Loucy (cell line): ENCODE measurements around the gene MAGEF1.

Experiments
- H2AFZ ChIP-seq: fragments of 200-600 bp; sonication (generic); 2 replicates; pipeline ENCODE4 v1.6.0; 2016; ENCODE audit warnings: antibody characterized with exemption, mild to moderate bottlenecking, low read length, moderate library complexity
- H3F3A ChIP-seq: fragments of 200-600 bp; 2 replicates; pipeline ENCODE4 v1.6.0; 2016; ENCODE audit warnings: antibody characterized with exemption, low read depth, mild to moderate bottlenecking
- H3K27me3 ChIP-seq: fragments of 200-600 bp; sonication (generic); 2 replicates; pipeline ENCODE4 v1.6.1; 2014; ENCODE audit warnings: low read length, mild to moderate bottlenecking; ENCODE audit not compliant: insufficient read depth, poor library complexity, severe bottlenecking
- H3K36me3 ChIP-seq: fragments of 200-600 bp; sonication (generic); 2 replicates; pipeline ENCODE4 v1.6.1; 2016; ENCODE audit warnings: low read length; ENCODE audit not compliant: insufficient read depth
- H3K4me1 ChIP-seq: fragments of 200-600 bp; sonication (generic); 2 replicates; pipeline ENCODE4 v1.5.1; 2014; ENCODE audit warnings: low read length, mild to moderate bottlenecking; ENCODE audit not compliant: insufficient read depth, poor library complexity, severe bottlenecking
- H3K4me2 ChIP-seq: fragments of 200-600 bp; sonication (generic); 2 replicates; pipeline ENCODE4 v1.6.0; 2014; ENCODE audit warnings: antibody characterized with exemption, low read length, low read depth, mild to moderate bottlenecking; ENCODE audit not compliant: poor library complexity, severe bottlenecking
- H3K4me3 ChIP-seq: fragments of 200-600 bp; sonication (generic); 2 replicates; pipeline ENCODE4 v1.5.1; 2014; ENCODE audit warnings: low read length, mild to moderate bottlenecking, mixed read lengths; ENCODE audit not compliant: poor library complexity, severe bottlenecking
- H3K79me2 ChIP-seq: fragments of 200-600 bp; sonication (generic); 2 replicates; pipeline ENCODE4 v1.6.1; 2014; ENCODE audit warnings: low read length; ENCODE audit not compliant: insufficient read depth
- H3K9ac ChIP-seq: fragments of 200-600 bp; sonication (generic); 2 replicates; pipeline ENCODE4 v1.6.0; 2014; ENCODE audit warnings: mild to moderate bottlenecking, low read depth, low read length, moderate library complexity; ENCODE audit not compliant: poor library complexity, severe bottlenecking
- H3K9me2 ChIP-seq: fragments of 200-600 bp; sonication (generic); replicated peaks from 2 replicates; pipeline ENCODE4 v1.6.1; 2016; ENCODE audit warnings: low read depth, low read length, mixed read lengths
- H3K9me3 ChIP-seq: fragments of 200-600 bp; sonication (generic); 2 replicates; pipeline ENCODE4 v1.6.1; 2014; ENCODE audit warnings: mild to moderate bottlenecking, antibody characterized with exemption, low read length, low read depth; ENCODE audit not compliant: insufficient read depth
- H4K20me1 ChIP-seq: fragments of 200-600 bp; sonication (generic); 2 replicates; pipeline ENCODE4 v1.6.0; 2014; ENCODE audit warnings: antibody characterized with exemption, low read length, mild to moderate bottlenecking; ENCODE audit not compliant: insufficient read depth, poor library complexity, severe bottlenecking
- EZH2phosphoT487 ChIP-seq: fragments of 200-600 bp; IDR thresholded peaks from 2 replicates; pipeline ENCODE4 v1.6.1; 2018; ENCODE audit warnings: antibody characterized with exemption, mild to moderate bottlenecking, moderate library complexity, borderline replicate concordance
- TF ChIP-seq, protein P1 (sequence below): fragments of 200-600 bp; sonication (generic); conservative IDR thresholded peaks from 2 replicates; pipeline ENCODE4 v1.5.1; 2014; ENCODE audit warnings: mild to moderate bottlenecking, antibody characterized with exemption, low read length

The MAGEF1 gene

DNA sequence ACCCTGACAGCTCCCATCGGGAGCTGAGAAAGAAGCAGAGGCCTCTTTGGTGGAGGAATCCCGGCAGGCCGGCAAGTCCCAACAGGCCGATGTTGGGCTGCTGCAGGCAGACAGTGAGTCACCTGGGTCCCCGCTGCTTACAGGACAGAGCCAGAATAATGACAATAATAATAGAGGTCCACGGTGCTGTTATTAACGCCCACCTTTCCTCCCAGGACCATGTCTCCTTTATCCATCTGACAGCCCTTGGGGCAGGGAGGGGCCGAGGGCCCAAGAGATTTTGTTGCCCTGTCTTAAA lies 29.3 kb upstream of the MAGEF1 start:
- no peaks in the 10 kb centered on the region for H3K79me2 ChIP-seq
- H3K9me3 ChIP-seq, result no peaks in the 10 kb centered on the region
- no peaks in the 10 kb centered on the region for H4K20me1 ChIP-seq
- no peak overlapping the region for H2AFZ ChIP-seq
- H3K4me1 ChIP-seq, result no peaks in the 10 kb centered on the region
- H3K36me3 ChIP-seq, result no peaks in the 10 kb centered on the region
- no peak overlapping the region for H3K4me2 ChIP-seq
- no peaks in the 10 kb centered on the region for H3K27me3 ChIP-seq
- H3K9ac ChIP-seq, result no peak overlapping the region
- H3K9me2 ChIP-seq, result no peaks in the 10 kb centered on the region
- TF ChIP-seq, protein P1, sequence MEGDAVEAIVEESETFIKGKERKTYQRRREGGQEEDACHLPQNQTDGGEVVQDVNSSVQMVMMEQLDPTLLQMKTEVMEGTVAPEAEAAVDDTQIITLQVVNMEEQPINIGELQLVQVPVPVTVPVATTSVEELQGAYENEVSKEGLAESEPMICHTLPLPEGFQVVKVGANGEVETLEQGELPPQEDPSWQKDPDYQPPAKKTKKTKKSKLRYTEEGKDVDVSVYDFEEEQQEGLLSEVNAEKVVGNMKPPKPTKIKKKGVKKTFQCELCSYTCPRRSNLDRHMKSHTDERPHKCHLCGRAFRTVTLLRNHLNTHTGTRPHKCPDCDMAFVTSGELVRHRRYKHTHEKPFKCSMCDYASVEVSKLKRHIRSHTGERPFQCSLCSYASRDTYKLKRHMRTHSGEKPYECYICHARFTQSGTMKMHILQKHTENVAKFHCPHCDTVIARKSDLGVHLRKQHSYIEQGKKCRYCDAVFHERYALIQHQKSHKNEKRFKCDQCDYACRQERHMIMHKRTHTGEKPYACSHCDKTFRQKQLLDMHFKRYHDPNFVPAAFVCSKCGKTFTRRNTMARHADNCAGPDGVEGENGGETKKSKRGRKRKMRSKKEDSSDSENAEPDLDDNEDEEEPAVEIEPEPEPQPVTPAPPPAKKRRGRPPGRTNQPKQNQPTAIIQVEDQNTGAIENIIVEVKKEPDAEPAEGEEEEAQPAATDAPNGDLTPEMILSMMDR, result no peak
- no peak for TF ChIP-seq EZH2phosphoT487
- H3F3A ChIP-seq, result no peaks in the 10 kb centered on the region
- H3K4me3 ChIP-seq, result no peak overlapping the region

DNA sequence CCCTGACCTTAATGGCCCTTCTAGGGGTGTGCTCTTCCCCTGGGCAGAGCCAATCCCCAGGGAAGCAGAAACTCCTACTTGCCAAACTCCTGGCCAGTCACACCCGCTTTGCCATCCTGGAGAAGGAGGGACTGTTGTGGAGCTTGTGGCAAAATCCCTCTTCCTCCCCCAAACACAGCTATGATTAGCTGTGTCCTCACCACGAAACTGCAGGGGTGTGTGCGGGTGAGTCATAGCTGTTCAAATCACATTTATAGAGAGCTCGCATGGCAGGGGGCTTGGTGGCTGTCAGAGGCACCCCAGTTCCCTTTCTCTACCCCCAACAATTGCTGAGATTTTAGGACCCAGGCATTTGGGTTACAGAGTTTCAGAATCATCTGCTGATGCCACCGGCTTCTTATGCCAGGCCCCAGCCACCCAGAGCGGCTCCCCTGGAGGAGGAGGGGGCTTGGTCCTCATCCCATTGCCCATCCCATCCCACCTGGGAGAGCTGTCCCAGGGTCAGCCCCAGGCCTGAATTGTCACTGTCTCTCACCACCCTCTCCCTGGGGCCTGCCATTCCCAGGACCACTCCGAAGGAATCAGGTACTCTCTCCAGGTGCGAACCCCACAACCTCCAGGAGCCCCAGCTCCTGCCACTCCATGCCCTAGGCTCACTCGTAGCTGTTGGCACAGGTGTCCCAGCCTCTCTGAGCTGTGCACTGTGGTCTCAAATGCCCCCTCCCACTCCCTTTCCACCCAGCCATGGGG lies 28.8 kb upstream of the MAGEF1 start:
- Histone ChIP-seq H3F3A (no peaks in the 10 kb centered on the region), H3K9me3 (no peaks in the 10 kb centered on the region), H3K4me2 (no peak overlapping the region), H2AFZ (no peak overlapping the region), H3K4me3 (no peak overlapping the region), H4K20me1 (no peaks in the 10 kb centered on the region), H3K9ac (no peak overlapping the region), H3K9me2 (no peaks in the 10 kb centered on the region), H3K4me1 (no peaks in the 10 kb centered on the region), H3K27me3 (no peaks in the 10 kb centered on the region), H3K36me3 (no peaks in the 10 kb centered on the region), H3K79me2 (no peaks in the 10 kb centered on the region)
- TF ChIP-seq EZH2phosphoT487, result no peak
- TF ChIP-seq, protein P1, result no peak

DNA sequence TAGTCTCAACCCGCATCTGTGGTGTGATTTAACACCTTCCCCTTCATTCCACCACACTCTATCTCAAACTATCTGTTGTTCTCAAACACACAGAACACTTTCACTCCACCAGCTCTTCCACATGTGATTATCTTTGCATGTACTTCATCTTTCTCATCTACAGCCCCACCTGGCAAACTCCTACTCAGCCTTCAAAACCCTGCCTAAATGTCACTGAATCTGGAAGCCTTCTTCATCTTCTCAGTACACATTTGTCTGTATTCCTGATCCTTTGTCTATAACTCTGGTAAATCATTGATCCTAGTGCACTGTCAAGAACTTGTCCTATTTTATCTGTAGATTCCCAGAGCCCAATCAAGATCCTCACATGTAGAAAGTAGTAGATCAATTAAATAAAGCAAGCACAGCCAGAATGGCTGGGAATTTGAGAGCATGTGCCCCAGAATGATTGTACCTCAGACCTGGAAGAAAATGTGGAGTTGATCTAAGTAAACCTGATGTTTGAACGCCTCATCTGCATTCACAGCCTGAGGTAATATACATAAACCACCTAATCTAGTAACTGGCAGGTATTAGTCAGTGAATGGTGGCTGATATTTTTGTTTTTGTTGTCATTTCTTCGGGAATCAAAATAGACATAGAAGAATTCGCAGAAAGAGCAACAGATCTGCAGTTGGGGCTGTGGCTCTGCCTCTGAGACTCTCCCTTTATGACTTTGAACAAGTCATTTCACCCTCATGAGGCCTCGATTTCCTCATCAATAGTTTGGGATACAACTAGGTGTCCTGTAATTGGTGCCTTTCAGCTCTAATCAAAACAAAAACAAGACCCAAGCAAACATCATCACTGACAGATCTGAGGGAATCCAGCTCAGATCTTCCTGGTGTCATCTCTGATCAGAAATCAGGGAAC lies 28.0 kb upstream of the MAGEF1 start:
- Histone ChIP-seq H3K9ac (no peak overlapping the region), H3K79me2 (no peaks in the 10 kb centered on the region), H3K9me2 (no peaks in the 10 kb centered on the region), H3K36me3 (no peaks in the 10 kb centered on the region), H2AFZ (no peak overlapping the region), H3F3A (no peaks in the 10 kb centered on the region), H4K20me1 (no peaks in the 10 kb centered on the region), H3K4me2 (no peak overlapping the region), H3K27me3 (no peaks in the 10 kb centered on the region), H3K4me3 (no peak overlapping the region), H3K9me3 (no peaks in the 10 kb centered on the region), H3K4me1 (no peaks in the 10 kb centered on the region)
- no peak for TF ChIP-seq EZH2phosphoT487
- TF ChIP-seq, protein P1, result no peak
